ENCODE results near the gene NRM. TPM values are rescaled to one million over a fixed set of nuclear protein-coding genes. Genes with fewer than 3 reads are reported as not detected.
A peak's percentile ranks its signal among the peaks of the same experiment; 100 is the strongest.

The NRM gene
- total RNA-seq, 4 donors from 2014 or later, result 2.3 to 9.0 (median 6.8) TPM

DNA sequence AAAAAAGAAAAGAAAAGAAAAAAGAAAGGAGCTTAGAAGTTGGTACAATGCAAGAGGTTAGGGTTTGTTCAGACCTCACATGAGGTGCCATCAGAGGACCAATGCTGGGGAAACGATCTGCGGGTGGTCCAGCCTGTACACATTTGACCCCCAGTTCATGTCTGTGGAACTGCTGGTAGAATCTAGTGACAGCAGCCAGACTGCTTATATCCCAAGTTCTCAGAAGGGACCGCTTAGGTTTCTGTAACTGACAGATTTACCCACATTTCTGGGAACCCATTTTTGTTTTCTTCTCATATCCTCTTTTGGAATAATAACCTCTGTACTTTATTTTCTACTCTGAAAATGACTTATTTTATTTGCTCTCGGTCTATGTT lies 9.0 kb downstream of the NRM start:
- H3K27me3 ChIP-seq, result no peaks in the 10 kb centered on the region
- peaks cover 71% of the 10 kb centered on the region for H3K4me1 ChIP-seq
- peaks cover 21% of the 10 kb centered on the region for H3K36me3 ChIP-seq
- no peak for DNase-seq (ENCODE audit: low spot score in 2 of 2)
- peak overlapping the region; percentile 98 for H3K27ac ChIP-seq
- H3K4me3 ChIP-seq, result peak overlapping the region; percentile 68
- WGBS, result 30% methylated on average over 4 of the region's 4 CpGs
- H3K9me3 ChIP-seq, result no peaks in the 10 kb centered on the region
- TF ChIP-seq CTCF (IDR thresholded peaks at IDR 0.05) (no peak), POLR2AphosphoS5 (IDR thresholded peaks at IDR 0.05) (no peak), POLR2A (IDR thresholded peaks at IDR 0.05) (no peak), EP300 (IDR thresholded peaks at IDR 0.05) (no peak)

DNA sequence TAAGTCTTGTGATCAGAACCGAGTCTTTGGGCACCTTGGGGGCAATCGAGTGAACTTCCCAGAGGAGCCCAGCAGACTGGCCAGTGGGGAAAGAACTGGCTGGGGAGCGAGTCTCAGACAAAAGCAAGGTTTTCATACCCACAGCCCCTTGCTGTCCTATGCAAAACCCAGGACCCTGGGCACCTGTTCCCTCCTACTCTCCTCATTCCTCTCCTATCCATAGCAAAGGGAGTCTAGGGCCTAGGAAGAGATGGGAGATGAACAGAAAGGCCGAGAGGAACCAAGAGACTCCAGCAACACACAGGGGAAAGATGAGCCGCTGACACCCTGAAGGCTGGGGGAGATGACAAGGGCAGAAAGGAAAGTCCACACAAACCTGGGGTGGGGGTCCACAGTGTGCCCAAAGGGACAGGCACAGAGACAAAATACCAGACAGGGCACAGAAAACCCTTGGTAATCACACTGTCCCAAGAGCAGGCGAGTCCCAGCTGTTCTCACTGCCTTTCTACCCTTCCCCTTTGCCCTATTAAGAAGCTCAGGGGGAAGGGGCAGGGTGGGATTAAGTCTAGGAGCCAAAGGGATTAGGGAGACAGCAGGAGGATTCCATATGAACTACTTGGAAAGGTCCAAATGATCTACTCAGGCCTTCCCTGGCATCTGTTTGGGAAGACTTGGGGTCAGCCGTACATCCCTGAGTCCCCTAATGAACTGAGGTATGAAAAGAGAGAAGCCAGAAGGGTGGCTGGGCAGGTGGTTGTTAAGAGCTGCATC lies 10.8 kb downstream of the NRM start:
- peaks cover 31% of the 10 kb centered on the region for H3K36me3 ChIP-seq
- no peaks in the 10 kb centered on the region for H3K9me3 ChIP-seq
- peak overlapping the region; percentile 16 for H3K27ac ChIP-seq
- no peaks in the 10 kb centered on the region for H3K27me3 ChIP-seq
- peaks cover 61% of the 10 kb centered on the region for H3K4me1 ChIP-seq
- no peak for TF ChIP-seq EP300 (IDR thresholded peaks at IDR 0.05)
- no peak for TF ChIP-seq POLR2AphosphoS5 (IDR thresholded peaks at IDR 0.05)
- no peak for TF ChIP-seq POLR2A (IDR thresholded peaks at IDR 0.05)
- WGBS, result 56% methylated on average over 7 of the region's 7 CpGs
- peak overlapping the region; percentile 68 for H3K4me3 ChIP-seq
- no peak for DNase-seq (ENCODE audit: low spot score in 2 of 2)

GRCh38 chr6:30678964-30679726 lies 11.6 kb downstream of the NRM start:
- no peak for TF ChIP-seq POLR2A (IDR thresholded peaks at IDR 0.05)
- TF ChIP-seq POLR2AphosphoS5 (IDR thresholded peaks at IDR 0.05), result peak in 2 of 3 donors; percentile 50 to 67
- peak; percentile 93 to 96 for TF ChIP-seq CTCF (IDR thresholded peaks at IDR 0.05)
- H3K4me1 ChIP-seq, result peaks cover 53% of the 10 kb centered on the region
- H3K4me3 ChIP-seq, result peak overlapping the region; percentile 68
- H3K36me3 ChIP-seq, result peaks cover 31% of the 10 kb centered on the region
- no peaks in the 10 kb centered on the region for H3K27me3 ChIP-seq
- 10% methylated on average over 23 of the region's 31 CpGs for WGBS
- peak; percentile 91 to 94 for DNase-seq (ENCODE audit: low spot score in 2 of 2)
- no peak overlapping the region for H3K27ac ChIP-seq
- H3K9me3 ChIP-seq, result no peaks in the 10 kb centered on the region

- TF ChIP-seq POLR2AphosphoS5 (IDR thresholded peaks at IDR 0.05) (no peak), CTCF (IDR thresholded peaks at IDR 0.05) (no peak), EP300 (IDR thresholded peaks at IDR 0.05) (no peak), POLR2A (IDR thresholded peaks at IDR 0.05) (no peak)
- no peak for DNase-seq (ENCODE audit: low spot score in 2 of 2)
- Histone ChIP-seq H3K9me3 (no peaks in the 10 kb centered on the region), H3K4me1 (peaks cover 41% of the 10 kb centered on the region), H3K27me3 (no peaks in the 10 kb centered on the region), H3K27ac (no peak overlapping the region), H3K4me3 (no peak overlapping the region), H3K36me3 (peaks cover 31% of the 10 kb centered on the region)
- 81% methylated on average over 9 of the region's 10 CpGs for WGBS
Measured at GRCh38 chr6:30676660-30677285, 14.0 kb downstream of the NRM start.

DNA sequence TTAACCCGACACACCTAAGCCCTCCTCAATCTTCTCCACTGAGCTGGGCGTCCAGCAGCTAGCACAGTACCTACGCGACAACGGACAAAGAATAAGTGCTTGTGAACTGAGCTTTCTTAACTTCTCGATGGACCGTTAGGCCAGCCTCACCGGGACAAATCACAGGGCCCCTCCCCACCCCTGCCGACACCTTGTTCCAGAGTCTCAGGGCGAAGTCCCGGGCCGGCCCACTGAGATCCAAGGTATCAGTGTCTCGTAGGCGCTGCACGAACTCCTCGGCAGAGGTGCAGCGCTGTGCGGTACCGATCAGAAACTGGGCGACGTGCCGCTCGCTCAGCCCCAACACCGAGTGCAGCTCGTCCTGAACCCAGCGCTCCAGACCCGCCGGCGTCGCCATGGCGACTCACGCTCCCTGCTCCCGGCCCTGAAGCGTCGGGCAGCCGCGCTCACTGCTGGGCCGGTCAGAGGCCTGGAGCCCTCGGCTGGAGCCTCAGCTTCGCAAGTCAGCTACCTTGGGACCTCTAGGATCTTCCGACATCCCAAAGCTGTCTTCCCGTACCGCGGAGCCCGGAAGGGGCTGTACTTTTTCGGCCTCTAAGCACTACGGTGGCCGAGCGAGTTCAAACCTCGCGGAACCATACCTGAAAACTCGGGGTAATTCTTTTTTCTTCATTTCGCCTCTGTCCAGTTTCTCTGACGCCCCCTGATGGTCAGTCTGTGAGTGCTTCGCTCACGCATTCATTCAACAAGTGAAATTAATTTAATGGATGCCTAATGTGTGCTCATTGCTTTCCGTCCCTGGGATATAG lies 18.1 kb downstream of the NRM start, which contains the start of gene DHX16:
Gene DHX16 (minus strand): TSS at position 562 of the 809 bp plus-strand sequence. CDS start 165 bp downstream, at position 397.
- H3K9me3 ChIP-seq, result no peaks in the 10 kb centered on the region
- H3K27me3 ChIP-seq, result no peaks in the 10 kb centered on the region
- under 1% methylated on average over 27 of the region's 57 CpGs for WGBS
- TF ChIP-seq POLR2A (IDR thresholded peaks at IDR 0.05) (peak in 1 of 2 donors; percentile 31), POLR2AphosphoS5 (IDR thresholded peaks at IDR 0.05) (peak in 2 of 3 donors; percentile 85 to 95), CTCF (IDR thresholded peaks at IDR 0.05) (peak; percentile 68 to 85), EP300 (IDR thresholded peaks at IDR 0.05) (no peak)
- peaks cover 37% of the 10 kb centered on the region for H3K36me3 ChIP-seq
- peak within 1 kb of the TSS; percentile 69 for H3K27ac ChIP-seq
- H3K4me3 ChIP-seq, result peak within 1 kb of the TSS; percentile 82
- H3K4me1 ChIP-seq, result peaks cover 24% of the 10 kb centered on the region
- peak; percentile 96 to 97 for DNase-seq (ENCODE audit: low spot score in 2 of 2)

All from suprapubic skin (tissue), 4 donors.